CD4-positive, alpha-beta T cell treated with Interleukin-4 for 4 hours (primary cell): ENCODE data around the gene CEP170B.
"Not testable (repeated sequence)": the region's sequence is repeated elsewhere in the genome, so short reads cannot be mapped to it uniquely, and the experiment has no call there.

Source experiments
- DNase-seq: peaks from one replicate; pipeline ENCODE4 v3.0.0-alpha.2; 2020

Gene CEP170B

GRCh38 chr14:104879983-104880565 lies 15.0 kb downstream of the CEP170B start:
- no peak for DNase-seq

- no peak for DNase-seq
Measured at GRCh38 chr14:104880584-104881210, 15.6 kb downstream of the CEP170B start.

- DNase-seq, result no peak
Measured at GRCh38 chr14:104881369-104881979, 16.4 kb downstream of the CEP170B start.

- no peak for DNase-seq
Measured at GRCh38 chr14:104882325-104882973, 17.4 kb downstream of the CEP170B start.

- no peak for DNase-seq
Measured at GRCh38 chr14:104882991-104883660, 18.1 kb downstream of the CEP170B start.

GRCh38 chr14:104883681-104884361 lies 18.8 kb downstream of the CEP170B start:
- no peak for DNase-seq

- DNase-seq, result not testable (repeated sequence)
Measured at GRCh38 chr14:104884381-104884780, 19.3 kb downstream of the CEP170B start.

- no peak for DNase-seq
Measured at GRCh38 chr14:104885031-104885972, 20.2 kb downstream of the CEP170B start.

GRCh38 chr14:104885973-104886689 lies 21.1 kb downstream of the CEP170B start:
- DNase-seq, result no peak

GRCh38 chr14:104886690-104887622 lies 21.9 kb downstream of the CEP170B start:
- DNase-seq, result no peak

- DNase-seq, result no peak
Measured at GRCh38 chr14:104887623-104888488, 22.8 kb downstream of the CEP170B start.

GRCh38 chr14:104888489-104889374 lies 23.7 kb downstream of the CEP170B start:
- DNase-seq, result no peak

GRCh38 chr14:104889375-104889757 lies 24.3 kb downstream of the CEP170B start:
- DNase-seq, result no peak

- not testable (repeated sequence) for DNase-seq
Measured at GRCh38 chr14:104890292-104890691, 25.2 kb downstream of the CEP170B start.

- no peak for DNase-seq
Measured at GRCh38 chr14:104891121-104891551, 26.1 kb downstream of the CEP170B start.

- DNase-seq, result no peak
Measured at GRCh38 chr14:104891664-104892530, 26.8 kb downstream of the CEP170B start.
